Measurements from ENCODE around the gene RNF39.

RNF39 gene

DNA sequence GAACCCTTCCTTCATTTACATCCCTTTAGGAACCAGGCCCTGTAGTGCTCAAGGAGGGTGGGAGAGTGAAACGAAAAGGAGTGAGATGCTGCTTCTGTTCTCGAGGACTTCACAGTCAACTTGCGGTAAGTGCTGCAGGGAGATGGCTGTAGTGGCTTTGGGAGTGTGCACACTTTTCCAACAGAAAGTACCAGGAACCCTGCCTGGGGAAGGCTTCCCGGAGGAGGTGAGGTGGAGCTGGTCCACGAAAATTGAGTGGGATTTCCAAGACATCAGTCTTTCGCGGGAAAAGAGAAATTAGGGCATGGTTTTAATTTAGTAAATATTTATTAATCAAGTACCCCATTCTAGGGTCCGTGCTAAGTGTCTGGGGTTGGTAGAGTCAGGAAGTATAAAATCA lies 24.6 kb upstream of the RNF39 start:
- Histone ChIP-seq H3K27me3 (peaks cover 50 to 76% (median 67%) of the 10 kb centered on the region in 11 experiments), H4K20me1 (peaks cover 0 to 10% (median 0%) of the 10 kb centered on the region in 11 experiments; a peak in 1 of 22 replicates), H3K4me3 (peak overlapping the region in 8 of 10 experiments; percentile 54 to 68 (median 60); a peak in 15 of 20 replicates), H3K9ac (no peak overlapping the region; a peak in 3 of 22 replicates), H3K36me3 (no peaks in the 10 kb centered on the region), H3K27ac (no peak overlapping the region), H3K4me1 (peaks cover 29 to 40% (median 38%) of the 10 kb centered on the region in 10 experiments), H3K9me3 (replicated peaks in 1 of 11) (no peaks in the 10 kb centered on the region), H3K4me2 (peak overlapping the region; percentile 87 to 100 (median 96))
- TF ChIP-seq Cebpa-rat (IDR thresholded peaks at IDR 0.05): no peak

DNA sequence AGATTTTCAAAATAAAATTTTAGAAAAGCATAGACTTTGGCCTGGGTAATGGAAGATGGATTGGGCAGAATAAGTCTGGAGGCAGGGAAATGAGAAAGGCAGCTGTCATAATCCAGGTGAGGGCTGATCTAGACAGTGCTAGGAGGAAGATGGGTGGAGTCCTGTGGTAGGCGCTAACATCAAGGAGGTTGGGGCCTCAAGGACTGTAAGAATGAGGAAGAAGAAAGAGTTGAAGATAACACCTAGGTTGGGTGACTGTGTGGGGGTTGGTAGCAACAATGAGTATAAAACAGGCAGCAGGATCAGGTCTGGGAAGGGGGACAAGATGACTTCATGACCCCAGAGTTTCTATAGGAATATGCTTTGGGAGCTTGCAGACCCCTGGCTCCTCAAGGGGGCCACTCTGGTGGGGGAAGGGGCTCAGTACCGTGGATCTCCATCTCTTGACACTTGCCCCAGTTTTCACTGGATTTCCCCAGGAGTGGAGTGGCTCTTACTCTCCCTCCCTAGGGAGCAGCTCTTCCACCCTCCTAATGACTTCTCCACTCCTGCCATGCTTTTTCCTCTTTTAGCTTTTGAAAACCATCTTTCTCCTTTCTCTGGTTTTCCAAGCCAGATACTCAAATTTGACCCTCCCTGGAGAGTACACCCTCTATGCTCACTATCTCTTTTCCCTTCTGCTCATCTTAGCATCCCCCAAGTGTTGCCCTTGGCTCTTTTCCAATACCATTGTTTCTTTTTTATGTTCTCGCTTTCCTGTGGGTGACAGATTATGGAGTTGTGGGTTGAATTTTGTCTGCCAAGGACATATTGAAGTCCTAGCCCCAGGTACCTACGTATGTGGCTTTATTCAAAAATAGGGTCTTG lies 22.6 kb upstream of the RNF39 start:
- H3K4me3 ChIP-seq: no peak overlapping the region
- no peak overlapping the region for H3K27ac ChIP-seq
- H3K4me2 ChIP-seq: no peak overlapping the region
- no peak overlapping the region for H3K9ac ChIP-seq
- no peaks in the 10 kb centered on the region for H3K9me3 ChIP-seq (replicated peaks in 1 of 11)
- peaks cover 33 to 62% (median 56%) of the 10 kb centered on the region in 11 experiments for H3K27me3 ChIP-seq
- H3K36me3 ChIP-seq: no peaks in the 10 kb centered on the region
- no peak for TF ChIP-seq Cebpa-rat (IDR thresholded peaks at IDR 0.05)
- H4K20me1 ChIP-seq: peaks cover 0 to 10% (median 0%) of the 10 kb centered on the region in 11 experiments; a peak in 1 of 22 replicates
- H3K4me1 ChIP-seq: peaks cover 25 to 31% (median 31%) of the 10 kb centered on the region in 10 experiments

DNA sequence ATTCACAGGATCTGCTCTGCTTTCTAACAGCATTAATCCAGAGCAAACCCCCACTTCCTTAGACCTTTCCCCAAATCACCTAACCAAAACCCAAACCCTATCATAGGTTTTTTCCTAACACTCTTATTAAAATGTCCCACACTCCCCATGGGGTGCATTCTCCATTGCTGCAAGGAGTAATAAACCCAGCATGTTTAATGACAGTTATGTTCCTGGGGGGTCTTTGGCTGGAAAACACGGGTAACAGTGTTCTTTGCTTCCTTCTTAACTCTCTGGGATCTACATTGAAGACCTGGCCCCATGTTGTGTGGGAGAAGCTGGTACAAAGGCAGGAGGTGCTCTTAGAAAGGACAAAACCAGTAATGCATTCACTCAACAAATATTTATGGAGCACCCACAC lies 21.3 kb upstream of the RNF39 start:
- Histone ChIP-seq H3K4me1 (peaks cover 16 to 21% (median 19%) of the 10 kb centered on the region in 10 experiments), H3K36me3 (no peaks in the 10 kb centered on the region)

DNA sequence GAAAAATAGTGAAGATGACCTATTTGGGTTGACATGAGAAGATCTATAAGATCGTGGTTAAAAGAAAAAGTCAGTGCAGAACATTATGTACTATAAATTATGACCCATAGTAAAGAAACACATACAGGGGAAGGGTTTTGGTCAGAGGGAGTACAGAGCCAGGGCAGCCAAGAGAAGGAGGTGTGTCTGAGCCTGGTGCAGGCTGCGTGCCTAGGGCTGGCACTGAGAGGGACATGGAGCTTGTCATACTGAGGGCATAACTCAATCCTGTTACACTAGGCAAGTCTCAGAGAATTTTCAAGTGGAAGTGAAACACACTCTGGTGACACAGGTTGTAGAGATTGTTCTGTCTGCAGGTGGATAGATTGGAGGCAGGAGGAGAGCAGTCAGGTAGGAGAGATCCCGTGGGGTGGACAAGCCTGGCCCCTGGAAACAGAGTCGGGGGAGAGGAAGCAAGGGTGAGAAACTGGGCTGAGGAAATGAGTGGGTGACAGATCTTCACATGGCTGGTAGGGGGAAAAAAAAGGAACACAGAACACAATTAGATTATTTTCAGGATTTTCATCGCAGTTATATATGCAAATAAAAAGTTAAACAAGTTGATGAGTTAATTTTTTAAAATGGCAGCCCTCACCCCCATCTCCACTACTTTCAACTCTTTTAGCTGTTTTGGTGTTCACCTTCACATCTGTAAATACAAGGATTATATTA lies 18.5 kb upstream of the RNF39 start:
- no peaks in the 10 kb centered on the region for H3K9me3 ChIP-seq (replicated peaks in 1 of 11)
- no peak overlapping the region for H3K4me2 ChIP-seq
- peaks cover 0 to 4% (median 0%) of the 10 kb centered on the region in 10 experiments; a peak in 1 of 20 replicates for H3K4me1 ChIP-seq
- H3K4me3 ChIP-seq: no peak overlapping the region
- no peaks in the 10 kb centered on the region for H3K36me3 ChIP-seq
- no peaks in the 10 kb centered on the region for H4K20me1 ChIP-seq
- no peak for TF ChIP-seq Cebpa-rat (IDR thresholded peaks at IDR 0.05)
- H3K27me3 ChIP-seq: peaks cover 10 to 32% (median 26%) of the 10 kb centered on the region in 11 experiments
- no peak overlapping the region for H3K9ac ChIP-seq
- H3K27ac ChIP-seq: no peak overlapping the region

More for the DNA sequence above, 21.3 kb upstream of the RNF39 start:
- H3K27ac ChIP-seq: no peak overlapping the region
- no peak overlapping the region for H3K4me3 ChIP-seq
- no peak overlapping the region for H3K9ac ChIP-seq
- no peaks in the 10 kb centered on the region for H3K9me3 ChIP-seq (replicated peaks in 1 of 11)
- no peak for TF ChIP-seq Cebpa-rat (IDR thresholded peaks at IDR 0.05)
- peaks cover 33 to 60% (median 54%) of the 10 kb centered on the region in 11 experiments for H3K27me3 ChIP-seq
- peaks cover 0 to 10% (median 0%) of the 10 kb centered on the region in 11 experiments; a peak in 1 of 22 replicates for H4K20me1 ChIP-seq
- H3K4me2 ChIP-seq: no peak overlapping the region

DNA sequence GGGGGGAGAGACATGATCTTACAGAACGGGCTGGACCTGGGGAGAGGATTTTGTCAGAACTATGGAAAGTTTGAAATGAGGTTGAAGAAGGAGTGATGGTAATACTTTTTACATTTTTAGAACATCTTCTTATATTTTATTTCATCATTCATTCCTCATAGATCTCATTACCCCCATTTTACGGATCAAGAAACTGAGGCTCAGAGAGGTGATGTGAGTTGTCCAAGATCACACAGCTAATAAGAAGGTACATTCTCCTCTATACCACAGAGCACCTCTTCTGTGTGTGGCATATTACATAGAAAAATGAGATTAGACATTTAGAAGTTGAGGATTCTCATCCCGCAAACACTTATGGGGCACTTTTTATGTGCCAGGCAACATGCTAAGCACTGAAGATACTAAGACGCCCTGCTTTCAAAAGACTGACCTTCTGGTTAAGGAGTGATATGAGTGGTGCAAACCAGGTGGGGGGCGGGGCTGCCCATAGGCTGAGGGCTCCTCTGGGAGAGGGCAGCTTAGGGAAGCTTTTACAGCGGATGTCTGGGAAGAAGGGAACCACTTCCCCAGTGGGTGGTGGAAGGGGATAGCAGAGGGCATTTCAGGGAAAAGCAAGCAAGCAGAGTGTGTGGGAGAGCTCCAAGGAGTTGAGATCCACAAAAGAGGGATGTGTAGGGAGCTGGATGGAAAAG lies 17.4 kb upstream of the RNF39 start:
- no peak overlapping the region for H3K27ac ChIP-seq
- no peaks in the 10 kb centered on the region for H3K9me3 ChIP-seq (replicated peaks in 1 of 11)
- no peaks in the 10 kb centered on the region for H3K36me3 ChIP-seq
- H3K4me3 ChIP-seq: no peak overlapping the region
- no peak overlapping the region for H3K4me2 ChIP-seq
- TF ChIP-seq Cebpa-rat (IDR thresholded peaks at IDR 0.05): no peak
- H3K9ac ChIP-seq: no peak overlapping the region
- H3K27me3 ChIP-seq: peaks cover under 1 to 21% (median 15%) of the 10 kb centered on the region in 11 experiments; a peak in 20 of 22 replicates
- no peaks in the 10 kb centered on the region for H4K20me1 ChIP-seq
- H3K4me1 ChIP-seq: peaks cover 0 to 4% (median 0%) of the 10 kb centered on the region in 10 experiments; a peak in 1 of 20 replicates

DNA sequence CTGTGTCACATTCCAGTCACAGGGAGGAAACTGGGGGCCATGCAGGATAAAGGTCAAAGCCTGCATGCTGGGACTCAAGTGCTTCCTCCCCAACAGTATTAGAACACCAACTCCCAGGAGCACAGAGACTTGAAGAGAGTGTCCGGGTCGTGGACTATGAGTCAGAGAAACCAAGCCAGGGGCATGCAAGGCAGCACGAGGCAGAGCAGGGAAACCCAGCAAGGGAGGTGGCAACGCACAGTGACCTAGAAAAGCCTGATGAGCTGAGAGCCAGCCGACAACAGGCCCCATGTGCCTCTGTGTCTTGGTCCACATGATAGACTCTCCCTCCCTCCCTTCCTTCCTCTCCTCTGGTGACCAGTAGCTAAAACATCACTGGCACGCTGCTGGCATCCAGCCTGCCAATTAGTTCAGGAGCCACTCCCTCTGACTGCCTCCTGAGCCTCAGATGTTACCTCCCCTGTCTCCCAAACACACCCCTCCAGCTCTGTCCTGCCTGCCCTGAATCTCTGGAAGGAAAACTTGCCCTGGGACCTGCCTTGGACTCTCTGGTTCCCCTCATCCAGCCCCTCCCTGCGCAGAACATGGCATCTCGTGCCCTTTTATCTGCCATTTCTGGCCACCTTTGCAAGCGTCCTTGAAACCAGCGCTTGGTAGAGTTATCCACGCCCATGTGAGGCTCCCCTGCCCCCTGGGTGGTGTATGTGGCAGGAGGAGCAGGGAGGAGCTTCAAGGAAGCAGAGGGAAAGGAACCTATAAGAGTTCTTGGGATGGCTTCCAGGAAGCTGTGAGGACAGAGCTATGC lies 16.2 kb upstream of the RNF39 start:
- Histone ChIP-seq H3K27me3 (peaks cover 0 to 9% (median 3%) of the 10 kb centered on the region in 11 experiments; a peak in 9 of 22 replicates), H3K4me3 (no peak overlapping the region), H3K36me3 (no peaks in the 10 kb centered on the region), H4K20me1 (no peaks in the 10 kb centered on the region), H3K9ac (no peak overlapping the region), H3K27ac (no peak overlapping the region), H3K9me3 (replicated peaks in 1 of 11) (no peaks in the 10 kb centered on the region), H3K4me1 (peaks cover 0 to 4% (median 0%) of the 10 kb centered on the region in 10 experiments; a peak in 1 of 20 replicates), H3K4me2 (no peak overlapping the region)
- no peak for TF ChIP-seq Cebpa-rat (IDR thresholded peaks at IDR 0.05)

DNA sequence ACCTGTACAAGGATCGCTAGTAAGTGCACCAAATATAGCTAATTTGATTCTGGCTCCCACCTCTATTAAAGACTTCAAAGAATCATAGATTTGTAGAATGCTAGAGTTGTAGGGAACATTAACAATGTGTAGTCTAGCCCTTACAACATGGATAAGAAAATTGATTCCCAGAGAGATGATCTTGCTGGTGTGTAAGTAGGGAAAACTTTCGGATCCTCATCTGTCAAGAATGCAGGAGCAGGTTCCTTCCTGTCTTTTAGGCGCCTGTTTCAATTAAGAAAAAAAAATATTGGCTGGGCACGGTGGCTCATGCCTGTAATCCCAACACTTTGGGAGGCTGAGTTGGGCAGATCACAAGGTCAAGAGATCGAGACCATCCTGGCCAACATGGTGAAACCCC lies 12.3 kb upstream of the RNF39 start:
- no peak for TF ChIP-seq Cebpa-rat (IDR thresholded peaks at IDR 0.05)
- Histone ChIP-seq H3K9me3 (replicated peaks in 1 of 11) (no peaks in the 10 kb centered on the region), H3K36me3 (no peaks in the 10 kb centered on the region), H3K4me3 (no peak overlapping the region), H4K20me1 (no peaks in the 10 kb centered on the region), H3K4me2 (no peak overlapping the region), H3K27ac (no peak overlapping the region), H3K27me3 (0 out of 22 replicates have a peak, but pooled peaks cover 0 to 3% (median 0%) of the 10 kb centered on the region in 11 experiments), H3K9ac (no peak overlapping the region), H3K4me1 (no peaks in the 10 kb centered on the region)

DNA sequence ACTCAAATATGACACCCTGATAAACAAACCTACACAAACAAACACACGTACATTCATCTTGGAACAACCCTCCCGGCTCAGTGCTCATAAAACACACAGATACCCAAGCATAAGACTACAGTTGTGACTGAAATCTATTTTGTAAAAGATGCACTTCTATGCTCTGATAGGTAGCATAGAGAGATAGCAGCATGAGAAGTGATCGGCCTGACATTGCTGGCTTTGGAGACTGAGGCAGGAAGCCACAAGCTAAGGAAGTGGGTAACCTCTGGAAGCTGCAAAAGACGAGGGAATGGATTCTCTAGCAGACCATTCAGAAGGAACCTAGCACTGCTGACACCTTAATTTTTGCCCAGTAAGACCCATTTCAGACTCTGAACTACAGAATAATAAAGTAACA lies 1.6 kb upstream of the RNF39 start:
- no peak for TF ChIP-seq Cebpa-rat (IDR thresholded peaks at IDR 0.05)
- Histone ChIP-seq H3K36me3 (peaks cover 0 to 13% (median 0%) of the 10 kb centered on the region in 11 experiments; a peak in 3 of 22 replicates), H3K4me3 (no peak overlapping the region), H3K9ac (no peak overlapping the region), H3K27ac (no peak overlapping the region), H3K4me1 (peaks cover 27 to 40% (median 35%) of the 10 kb centered on the region in 10 experiments), H3K27me3 (peaks cover 60 to 75% (median 70%) of the 10 kb centered on the region in 11 experiments), H3K9me3 (replicated peaks in 1 of 11) (0 out of 22 replicates have a peak, but pooled peaks cover 0 to 2% (median 0%) of the 10 kb centered on the region in 11 experiments), H3K4me2 (peak overlapping the region; percentile 23 to 87 (median 63)), H4K20me1 (peaks cover 0 to 37% (median 22%) of the 10 kb centered on the region in 11 experiments; a peak in 15 of 22 replicates)
